Fibroblast of the aortic adventitia (primary cell): ENCODE data around the gene PIK3C3. TPM values are rescaled to one million over a fixed set of nuclear protein-coding genes. Genes with fewer than 3 reads are reported as not detected.

Experiments used
- DNase-seq: peaks from one replicate; pipeline ENCODE4 v3.0.0-alpha.2; 2010; ENCODE audit warnings: low read depth
- H3K4me3 ChIP-seq: 2 replicates; pipeline ENCODE4 v1.5.1; 2011; ENCODE audit warnings: low read depth, mild to moderate bottlenecking, control low read depth, low read length, moderate library complexity
- total RNA-seq: library from RNA; depleted of rRNA; stranded (reverse); fragments of >200 nt; gene quantifications from 2 replicates; pipeline ENCODE4 v1.2.3, GENCODE V29; 2012; ENCODE audit warnings: low replicate concordance
- TF ChIP-seq, protein P1 (sequence below): IDR thresholded peaks from 2 replicates; pipeline ENCODE4 v1.5.1; 2011; ENCODE audit warnings: mild to moderate bottlenecking, low read length, control low read depth, inconsistent platforms; ENCODE audit not compliant: insufficient read depth

PIK3C3 gene
- total RNA-seq, 1 donor: 51.2 TPM

DNA sequence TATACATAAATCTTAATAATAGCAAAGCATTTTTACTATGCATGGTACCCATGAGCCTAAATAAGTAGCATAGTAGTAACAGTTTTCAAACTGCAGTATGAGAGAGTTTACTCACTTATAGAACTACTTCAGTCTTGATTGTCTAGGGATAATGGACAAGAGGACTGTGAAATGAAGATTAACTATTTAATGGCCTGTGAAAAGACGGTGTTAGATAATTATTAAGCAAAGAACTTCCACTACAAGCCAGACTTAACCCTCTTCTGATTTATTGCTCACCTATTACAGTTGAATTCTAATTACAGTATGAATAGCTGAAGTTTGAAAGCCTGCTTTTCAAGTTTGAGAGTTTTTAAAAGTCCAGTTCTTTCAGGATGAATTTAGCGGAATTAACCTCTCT, 18.9 kb downstream of the PIK3C3 start:
- TF ChIP-seq, protein P1, sequence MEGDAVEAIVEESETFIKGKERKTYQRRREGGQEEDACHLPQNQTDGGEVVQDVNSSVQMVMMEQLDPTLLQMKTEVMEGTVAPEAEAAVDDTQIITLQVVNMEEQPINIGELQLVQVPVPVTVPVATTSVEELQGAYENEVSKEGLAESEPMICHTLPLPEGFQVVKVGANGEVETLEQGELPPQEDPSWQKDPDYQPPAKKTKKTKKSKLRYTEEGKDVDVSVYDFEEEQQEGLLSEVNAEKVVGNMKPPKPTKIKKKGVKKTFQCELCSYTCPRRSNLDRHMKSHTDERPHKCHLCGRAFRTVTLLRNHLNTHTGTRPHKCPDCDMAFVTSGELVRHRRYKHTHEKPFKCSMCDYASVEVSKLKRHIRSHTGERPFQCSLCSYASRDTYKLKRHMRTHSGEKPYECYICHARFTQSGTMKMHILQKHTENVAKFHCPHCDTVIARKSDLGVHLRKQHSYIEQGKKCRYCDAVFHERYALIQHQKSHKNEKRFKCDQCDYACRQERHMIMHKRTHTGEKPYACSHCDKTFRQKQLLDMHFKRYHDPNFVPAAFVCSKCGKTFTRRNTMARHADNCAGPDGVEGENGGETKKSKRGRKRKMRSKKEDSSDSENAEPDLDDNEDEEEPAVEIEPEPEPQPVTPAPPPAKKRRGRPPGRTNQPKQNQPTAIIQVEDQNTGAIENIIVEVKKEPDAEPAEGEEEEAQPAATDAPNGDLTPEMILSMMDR: no peak
- no peak overlapping the region for H3K4me3 ChIP-seq
- DNase-seq: no peak

DNA sequence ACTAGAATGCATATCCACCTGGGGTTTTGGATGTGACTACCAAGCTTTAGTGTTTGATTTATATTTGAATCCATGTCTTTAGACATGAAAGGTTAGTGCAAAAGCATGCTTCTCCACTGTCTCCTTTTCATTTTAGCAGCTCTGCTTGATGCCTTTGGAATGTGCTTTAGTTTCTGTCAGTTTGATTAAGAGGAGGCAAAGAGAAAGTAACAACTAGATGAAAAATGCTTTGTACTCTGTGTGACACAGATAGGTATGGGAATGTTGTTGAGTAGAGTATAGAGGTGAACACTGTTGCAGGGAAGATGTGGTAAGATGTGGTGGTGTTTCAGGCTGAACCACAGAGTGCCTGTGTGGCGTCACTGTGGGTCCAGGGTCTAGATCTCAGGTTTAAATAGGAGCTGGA, 19.8 kb downstream of the PIK3C3 start:
- TF ChIP-seq, protein P1: no peak
- H3K4me3 ChIP-seq: no peak overlapping the region
- no peak for DNase-seq

DNA sequence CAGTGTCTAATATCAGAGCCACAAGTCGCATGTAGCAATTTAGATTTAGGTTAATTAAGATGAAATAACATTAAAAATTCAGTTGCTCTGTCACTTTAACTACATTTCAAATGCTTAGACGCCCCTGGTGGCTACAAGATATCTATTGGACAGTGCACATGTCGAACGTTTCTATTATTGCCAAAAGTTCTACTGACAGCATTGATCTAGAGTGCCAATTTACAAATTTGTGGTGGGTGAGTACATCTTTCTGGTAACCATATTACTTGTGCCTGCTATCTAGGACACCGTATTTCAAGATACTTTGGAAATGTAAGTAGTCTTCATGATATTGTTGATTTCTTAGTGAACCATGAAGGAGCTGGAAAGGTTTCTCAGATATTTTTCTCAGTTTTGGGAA, 20.2 kb downstream of the PIK3C3 start:
- no peak for DNase-seq
- TF ChIP-seq, protein P1: no peak
- H3K4me3 ChIP-seq: no peak overlapping the region

DNA sequence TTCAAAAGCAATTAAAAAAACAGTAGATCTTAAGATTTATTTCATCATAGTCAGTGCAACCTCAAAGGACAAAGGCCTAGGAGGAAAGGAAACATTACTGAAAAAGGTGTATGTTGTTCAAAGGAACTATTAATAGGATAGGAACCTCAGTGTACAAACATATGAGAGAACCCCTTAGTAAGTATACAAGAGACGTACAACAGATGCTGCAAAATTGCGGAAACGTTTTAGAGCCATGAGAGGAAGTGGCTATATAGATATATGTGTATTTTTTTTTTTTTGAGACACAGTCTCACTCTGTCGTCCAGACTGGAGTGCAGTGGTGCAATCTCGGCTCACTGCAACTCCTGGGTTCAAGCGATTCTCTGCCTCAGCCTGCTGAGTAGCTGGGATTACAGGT, 22.2 kb downstream of the PIK3C3 start:
- DNase-seq: no peak
- H3K4me3 ChIP-seq: no peak overlapping the region
- TF ChIP-seq, protein P1: no peak

DNA sequence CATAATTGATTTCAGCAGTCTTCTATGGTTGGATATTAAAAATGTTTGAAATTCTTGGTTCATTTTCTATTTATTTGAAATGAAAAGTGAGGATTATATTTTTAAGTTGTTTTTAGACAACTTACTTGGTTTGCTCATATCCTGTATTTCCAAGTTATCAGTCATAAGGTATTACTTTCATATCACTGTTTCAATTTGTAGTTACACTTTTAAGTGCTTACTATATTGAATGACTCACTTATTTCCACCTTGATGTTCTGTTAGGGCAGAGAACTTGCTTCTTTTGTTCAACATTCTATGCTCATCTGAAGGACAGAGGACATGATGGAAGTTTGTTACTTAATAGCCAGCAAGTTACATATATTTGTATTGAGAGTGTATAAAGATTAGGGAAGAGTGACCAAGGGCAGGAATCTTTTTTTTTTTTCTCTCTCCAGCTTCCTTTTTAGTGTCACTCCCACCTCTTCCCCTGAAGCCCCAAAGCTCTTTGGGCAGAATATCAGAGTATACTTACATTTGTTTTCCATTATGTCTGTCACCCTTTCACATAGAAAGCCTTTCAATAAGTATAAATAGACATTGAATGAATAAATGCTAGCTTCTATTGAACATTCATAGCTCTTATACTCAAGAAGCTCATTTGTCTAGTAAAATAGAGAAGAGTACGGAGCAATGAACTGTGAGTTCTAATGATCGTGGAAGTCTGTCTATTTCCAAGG, 28.1 kb downstream of the PIK3C3 start:
- DNase-seq: no peak
- no peak overlapping the region for H3K4me3 ChIP-seq
- TF ChIP-seq, protein P1: no peak

DNA sequence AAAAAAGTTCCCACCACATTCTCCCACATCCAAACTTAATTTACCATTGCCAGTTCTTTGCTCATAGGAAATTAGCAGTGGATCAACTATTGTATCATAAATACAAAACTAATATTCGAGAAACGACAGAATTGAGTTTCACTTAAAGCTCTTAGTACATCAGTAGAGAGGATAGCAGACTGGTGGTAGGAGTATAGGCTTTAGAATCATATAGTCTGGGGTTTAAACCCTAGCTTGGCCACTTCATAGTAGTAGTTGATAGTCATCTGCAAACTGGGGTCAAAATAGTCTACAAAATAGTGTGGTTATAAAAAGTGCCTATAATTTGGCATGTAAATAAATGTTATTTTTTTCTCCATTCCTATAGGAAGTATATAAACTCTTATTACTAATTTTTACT, 30.9 kb downstream of the PIK3C3 start:
- TF ChIP-seq, protein P1: no peak
- DNase-seq: no peak
- no peak overlapping the region for H3K4me3 ChIP-seq

DNA sequence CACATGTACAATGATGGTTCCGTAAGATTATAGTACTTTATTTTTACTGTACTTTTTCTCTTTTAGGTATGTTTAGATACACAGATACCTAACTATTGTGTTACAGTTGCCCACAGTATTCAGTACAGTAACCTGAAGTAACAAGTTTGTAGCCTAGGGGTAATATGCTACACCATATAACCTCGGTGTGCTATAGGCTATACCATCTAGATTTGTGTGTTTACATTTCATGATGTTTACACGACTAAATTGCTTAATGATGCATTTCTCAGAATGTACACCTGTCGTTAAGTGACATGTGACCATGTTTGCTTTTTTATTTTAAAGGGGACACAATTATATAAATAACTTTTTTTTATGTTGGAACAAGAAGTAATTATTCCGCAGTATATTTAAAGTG, 34.5 kb downstream of the PIK3C3 start:
- H3K4me3 ChIP-seq: no peak overlapping the region
- DNase-seq: no peak
- TF ChIP-seq, protein P1: no peak
